ENCODE results near the gene SLC22A12. TPM values are rescaled to one million over a fixed set of nuclear protein-coding genes. Genes with fewer than 3 reads are reported as not detected.

The SLC22A12 gene
- total RNA-seq, 4 donors from 2014 or later, result not detected

- H3K36me3 ChIP-seq, result no peaks in the 10 kb centered on the region
- TF ChIP-seq CTCF (IDR thresholded peaks at IDR 0.05) (no peak), EP300 (IDR thresholded peaks at IDR 0.05) (no peak), POLR2A (IDR thresholded peaks at IDR 0.05) (no peak), POLR2AphosphoS5 (IDR thresholded peaks at IDR 0.05) (no peak)
- 89% methylated on average over 11 of the region's 11 CpGs for whole genome bisulfite sequencing
Measured at GRCh38 chr11:64571050-64571409, 20.0 kb upstream of the SLC22A12 start.

GRCh38 chr11:64571410-64572091, 19.5 kb upstream of the SLC22A12 start:
- H3K4me1 ChIP-seq, result peaks cover 10% of the 10 kb centered on the region
- H3K9me3 ChIP-seq, result no peaks in the 10 kb centered on the region
- no peak overlapping the region for H3K4me3 ChIP-seq
- 45% methylated on average over 22 of the region's 22 CpGs for WGBS
- no peak overlapping the region for H3K27ac ChIP-seq
- peak in 1 of 2 donors; percentile 62 for DNase-seq (ENCODE audit: low spot score in 2 of 2)
- no peaks in the 10 kb centered on the region for H3K36me3 ChIP-seq
- no peaks in the 10 kb centered on the region for H3K27me3 ChIP-seq
- no peak for TF ChIP-seq POLR2AphosphoS5 (IDR thresholded peaks at IDR 0.05)
- TF ChIP-seq EP300 (IDR thresholded peaks at IDR 0.05), result no peak
- no peak for TF ChIP-seq POLR2A (IDR thresholded peaks at IDR 0.05)
- no peak for TF ChIP-seq CTCF (IDR thresholded peaks at IDR 0.05)

More at GRCh38 chr11:64571050-64571409, 20.0 kb upstream of the SLC22A12 start:
- Histone ChIP-seq H3K4me1 (peaks cover 15% of the 10 kb centered on the region), H3K27me3 (no peaks in the 10 kb centered on the region), H3K9me3 (no peaks in the 10 kb centered on the region), H3K4me3 (no peak overlapping the region), H3K27ac (no peak overlapping the region)
- DNase-seq (ENCODE audit: low spot score in 2 of 2), result no peak

- Histone ChIP-seq H3K27ac (no peak overlapping the region), H3K4me1 (peaks cover 5% of the 10 kb centered on the region), H3K9me3 (no peaks in the 10 kb centered on the region), H3K36me3 (no peaks in the 10 kb centered on the region), H3K27me3 (no peaks in the 10 kb centered on the region), H3K4me3 (no peak overlapping the region)
- no peak for TF ChIP-seq POLR2AphosphoS5 (IDR thresholded peaks at IDR 0.05)
- TF ChIP-seq POLR2A (IDR thresholded peaks at IDR 0.05), result no peak
- TF ChIP-seq EP300 (IDR thresholded peaks at IDR 0.05), result no peak
- no peak for TF ChIP-seq CTCF (IDR thresholded peaks at IDR 0.05)
- peak in 1 of 2 donors; percentile 36 for DNase-seq (ENCODE audit: low spot score in 2 of 2)
- WGBS, result 95% methylated on average over 6 of the region's 8 CpGs
Measured at GRCh38 chr11:64572143-64572542, 18.9 kb upstream of the SLC22A12 start.

GRCh38 chr11:64577202-64577601, 13.8 kb upstream of the SLC22A12 start:
- peaks cover under 1% of the 10 kb centered on the region for H3K4me1 ChIP-seq
- H3K27ac ChIP-seq, result no peak overlapping the region
- no peaks in the 10 kb centered on the region for H3K36me3 ChIP-seq
- 93% methylated on average over 6 of the region's 6 CpGs for WGBS
- H3K27me3 ChIP-seq, result peaks cover 9% of the 10 kb centered on the region
- DNase-seq (ENCODE audit: low spot score in 2 of 2), result no peak
- TF ChIP-seq POLR2A (IDR thresholded peaks at IDR 0.05) (no peak), CTCF (IDR thresholded peaks at IDR 0.05) (no peak), EP300 (IDR thresholded peaks at IDR 0.05) (no peak), POLR2AphosphoS5 (IDR thresholded peaks at IDR 0.05) (no peak)
- H3K4me3 ChIP-seq, result no peak overlapping the region
- H3K9me3 ChIP-seq, result no peaks in the 10 kb centered on the region

GRCh38 chr11:64580412-64580811, 10.6 kb upstream of the SLC22A12 start:
- TF ChIP-seq EP300 (IDR thresholded peaks at IDR 0.05), result no peak
- TF ChIP-seq CTCF (IDR thresholded peaks at IDR 0.05), result no peak
- no peak for TF ChIP-seq POLR2AphosphoS5 (IDR thresholded peaks at IDR 0.05)
- no peak for TF ChIP-seq POLR2A (IDR thresholded peaks at IDR 0.05)
- Histone ChIP-seq H3K27ac (no peak overlapping the region), H3K27me3 (peaks cover 12% of the 10 kb centered on the region), H3K4me1 (no peaks in the 10 kb centered on the region), H3K9me3 (no peaks in the 10 kb centered on the region), H3K4me3 (no peak overlapping the region), H3K36me3 (no peaks in the 10 kb centered on the region)
- 68% methylated on average over 7 of the region's 7 CpGs for WGBS
- DNase-seq (ENCODE audit: low spot score in 2 of 2), result peak in 1 of 2 donors; percentile 38

Measured in suprapubic skin (tissue), 4 donors.